ENCODE results near the gene DCDC1. TPM values are rescaled to one million over a fixed set of nuclear protein-coding genes. Genes with fewer than 3 reads are reported as not detected.

The DCDC1 gene
- total and polyA plus RNA-seq, 2 donors (not counting 1 experiment from before 2014, with no cell fraction given), result 0.05 to 0.17 TPM

- Histone ChIP-seq H3K4me3 (replicated peaks in 1 of 4; ENCODE audit: control extremely low read depth in 1 of 4, insufficient read depth in 1 of 4, low read depth in 3 of 4, low read length in 4 of 4) (no peak overlapping the region), H4K20me1 (ENCODE audit: control insufficient read depth, extremely low read depth, insufficient read depth, low read length) (no peaks in the 10 kb centered on the region), H2AFZ (ENCODE audit: low read length) (no peak overlapping the region), H3K4me1 (ENCODE audit: control insufficient read depth, extremely low read depth, insufficient read depth, low read length) (no peaks in the 10 kb centered on the region), H3K4me2 (ENCODE audit: extremely low read depth, insufficient read depth, low read length) (no peak overlapping the region), H3K9ac (ENCODE audit: insufficient read depth, low read length) (no peak overlapping the region), H3K27me3 (ENCODE audit: control insufficient read depth, insufficient read depth, low read length) (no peaks in the 10 kb centered on the region), H3K9me3 (ENCODE audit: control insufficient read depth, insufficient read depth, low read depth, low read length) (no peaks in the 10 kb centered on the region), H3K79me2 (ENCODE audit: control insufficient read depth, insufficient read depth, low read length) (no peaks in the 10 kb centered on the region), H3K36me3 (ENCODE audit: control insufficient read depth, insufficient read depth, low read length) (no peaks in the 10 kb centered on the region), H3K27ac (ENCODE audit: insufficient read depth, low read length) (no peak overlapping the region)
- TF ChIP-seq EZH2 (IDR thresholded peaks at IDR 0.05; ENCODE audit: low read length, missing control alignments), result no peak
- TF ChIP-seq CTCF (conservative IDR thresholded peaks at IDR 0.05 in 1 of 2, IDR thresholded peaks at IDR 0.05 in 1 of 2; ENCODE audit: low read depth in 1 of 2, low read length in 2 of 2), result no peak
- peak in 1 of 2 donors; percentile 6 for DNase-seq (ENCODE audit: low read depth in 2 of 2)
These were observed 227.8 kb downstream of the DCDC1 start for GRCh38 chr11:31141789-31142188.

GRCh38 chr11:31139479-31139878 is 230.1 kb downstream of the DCDC1 start:
- Histone ChIP-seq H4K20me1 (ENCODE audit: control insufficient read depth, extremely low read depth, insufficient read depth, low read length) (no peaks in the 10 kb centered on the region), H3K4me1 (ENCODE audit: control insufficient read depth, extremely low read depth, insufficient read depth, low read length) (no peaks in the 10 kb centered on the region), H3K79me2 (ENCODE audit: control insufficient read depth, insufficient read depth, low read length) (no peaks in the 10 kb centered on the region), H3K36me3 (ENCODE audit: control insufficient read depth, insufficient read depth, low read length) (no peaks in the 10 kb centered on the region), H3K9ac (ENCODE audit: insufficient read depth, low read length) (no peak overlapping the region), H3K4me3 (replicated peaks in 1 of 4; ENCODE audit: control extremely low read depth in 1 of 4, insufficient read depth in 1 of 4, low read depth in 3 of 4, low read length in 4 of 4) (no peak overlapping the region), H2AFZ (ENCODE audit: low read length) (no peak overlapping the region), H3K4me2 (ENCODE audit: extremely low read depth, insufficient read depth, low read length) (no peak overlapping the region), H3K9me3 (ENCODE audit: control insufficient read depth, insufficient read depth, low read depth, low read length) (no peaks in the 10 kb centered on the region), H3K27me3 (ENCODE audit: control insufficient read depth, insufficient read depth, low read length) (no peaks in the 10 kb centered on the region), H3K27ac (ENCODE audit: insufficient read depth, low read length) (no peak overlapping the region)
- DNase-seq (ENCODE audit: low read depth in 2 of 2), result no peak
- TF ChIP-seq EZH2 (IDR thresholded peaks at IDR 0.05; ENCODE audit: low read length, missing control alignments) (no peak), CTCF (conservative IDR thresholded peaks at IDR 0.05 in 1 of 2, IDR thresholded peaks at IDR 0.05 in 1 of 2; ENCODE audit: low read depth in 1 of 2, low read length in 2 of 2) (no peak)

- H2AFZ ChIP-seq (ENCODE audit: low read length), result no peak overlapping the region
- H3K36me3 ChIP-seq (ENCODE audit: control insufficient read depth, insufficient read depth, low read length), result no peaks in the 10 kb centered on the region
- no peak overlapping the region for H3K27ac ChIP-seq (ENCODE audit: insufficient read depth, low read length)
- no peaks in the 10 kb centered on the region for H3K9me3 ChIP-seq (ENCODE audit: control insufficient read depth, insufficient read depth, low read depth, low read length)
- no peak overlapping the region for H3K4me2 ChIP-seq (ENCODE audit: extremely low read depth, insufficient read depth, low read length)
- no peaks in the 10 kb centered on the region for H3K79me2 ChIP-seq (ENCODE audit: control insufficient read depth, insufficient read depth, low read length)
- no peak overlapping the region for H3K9ac ChIP-seq (ENCODE audit: insufficient read depth, low read length)
- H3K27me3 ChIP-seq (ENCODE audit: control insufficient read depth, insufficient read depth, low read length), result no peaks in the 10 kb centered on the region
- H3K4me1 ChIP-seq (ENCODE audit: control insufficient read depth, extremely low read depth, insufficient read depth, low read length), result no peaks in the 10 kb centered on the region
- no peak overlapping the region for H3K4me3 ChIP-seq (replicated peaks in 1 of 4; ENCODE audit: control extremely low read depth in 1 of 4, insufficient read depth in 1 of 4, low read depth in 3 of 4, low read length in 4 of 4)
- DNase-seq (ENCODE audit: low read depth in 2 of 2), result no peak
- TF ChIP-seq EZH2 (IDR thresholded peaks at IDR 0.05; ENCODE audit: low read length, missing control alignments) (no peak), CTCF (conservative IDR thresholded peaks at IDR 0.05 in 1 of 2, IDR thresholded peaks at IDR 0.05 in 1 of 2; ENCODE audit: low read depth in 1 of 2, low read length in 2 of 2) (no peak)
- H4K20me1 ChIP-seq (ENCODE audit: control insufficient read depth, extremely low read depth, insufficient read depth, low read length), result no peaks in the 10 kb centered on the region
These were observed 236.8 kb downstream of the DCDC1 start for GRCh38 chr11:31132531-31133421.
